Upper lobe of left lung (tissue), 6 donors: ENCODE data around the gene EPHB3. TPM values are rescaled to one million over a fixed set of nuclear protein-coding genes. Genes with fewer than 3 reads are reported as not detected.

Experiments used
- ATAC-seq, 2 donors: fragments of 200-7000 bp; cut with Tn5 transposase; one replicate each; pipeline ENCODE4 v1.9.1; 2022; ENCODE audit warnings: mild to moderate bottlenecking in 2 of 2, moderate library complexity in 2 of 2; ENCODE audit not compliant: low FRiP score in 2 of 2
- DNase-seq, 2 donors: peaks; one replicate each; pipeline ENCODE4 v3.0.0-alpha.2; 2019 to 2020
- H3K27ac ChIP-seq, 4 donors: fragments of 200-600 bp; sonication (generic); one replicate each; pipeline ENCODE4 v1.5.1; 2016 to 2019
- H3K27me3 ChIP-seq, 4 donors: fragments of 200-600 bp; sonication (generic); one replicate each; pipeline ENCODE4 v1.5.1; 2017 to 2019
- H3K36me3 ChIP-seq, 4 donors: fragments of 200-600 bp; sonication (generic); one replicate each; pipeline ENCODE4 v1.5.1; 2016 to 2019
- H3K4me1 ChIP-seq, 4 donors: fragments of 200-600 bp; sonication (generic); one replicate each; pipeline ENCODE4 v1.5.1; 2018 to 2019
- H3K4me3 ChIP-seq, 4 donors: fragments of 200-600 bp; sonication (generic); one replicate each; pipeline ENCODE4 v1.5.1; 2017 to 2019; ENCODE audit warnings: mild to moderate bottlenecking in 2 of 4, moderate library complexity in 1 of 4
- H3K9me3 ChIP-seq, 4 donors: fragments of 200-600 bp; sonication (generic); one replicate each; pipeline ENCODE4 v1.5.1; 2018 to 2019
- CTCF ChIP-seq, 6 experiments: fragments of 450-650 bp in 4 of 6; fragments of 200-600 bp in 2 of 6; sonication (generic) in 2 of 6; IDR thresholded peaks; one replicate each; pipeline ENCODE4 v1.5.1; 2016 to 2019; ENCODE audit warnings: antibody characterized with exemption in 6 of 6
- EP300 ChIP-seq, 4 donors: sonication (generic); formaldehyde crosslinking; IDR thresholded peaks; one replicate each; pipeline ENCODE4 v1.5.1; 2017; ENCODE audit warnings: antibody characterized with exemption in 4 of 4, control low read depth in 2 of 4
- POLR2A ChIP-seq, 4 donors: fragments of 450-650 bp; IDR thresholded peaks; one replicate each; pipeline ENCODE4 v1.5.1; 2016 to 2017; ENCODE audit warnings: antibody characterized with exemption in 4 of 4, mild to moderate bottlenecking in 2 of 4
- POLR2AphosphoS5 ChIP-seq, 2 donors: sonication (generic); formaldehyde crosslinking; IDR thresholded peaks; one replicate each; pipeline ENCODE4 v1.5.1; 2017; ENCODE audit warnings: antibody characterized with exemption in 2 of 2
- WGBS, 2 donors: methylation state at CpG; one replicate each; pipeline ENCODE4 v1.1.5; 2017 to 2018; 5-methylcytosine and 5-hydroxymethylcytosine counted together
- total RNA-seq, 6 donors: library from RNA; depleted of rRNA in 4 of 6; stranded (reverse); fragments of >200 nt in 4 of 6; gene quantifications; one replicate each; pipeline versions ENCODE4 v1.1.0 to v1.2.1, GENCODE V29; 2016 to 2021
- donor health status: DM: no; HTN: no; CAD: no; lungs with moderate emphysema.
- donor health status: DM: no; HTN: yes; CAD: no; lungs with severe emphysema.

Gene EPHB3
- total RNA-seq, 6 donors from 2014 or later, result 3.1 to 10.0 (median 7.2) TPM

- Histone ChIP-seq H3K4me1 (peaks cover 0 to 5% (median 0%) of the 10 kb centered on the region in 4 donors), H3K36me3 (no peaks in the 10 kb centered on the region), H3K4me3 (no peak overlapping the region), H3K27me3 (no peaks in the 10 kb centered on the region), H3K27ac (no peak overlapping the region), H3K9me3 (no peaks in the 10 kb centered on the region)
- no peak for DNase-seq
- ATAC-seq, result no peak
- 70 to 76% methylated on average over 8 of the region's 8 CpGs for WGBS, 2 donors
- TF ChIP-seq CTCF (IDR thresholded peaks at IDR 0.05) (no peak), EP300 (IDR thresholded peaks at IDR 0.05) (no peak), POLR2A (IDR thresholded peaks at IDR 0.05) (no peak), POLR2AphosphoS5 (IDR thresholded peaks at IDR 0.05) (no peak)
Observed at GRCh38 chr3:184595726-184596125, 34.1 kb downstream of the EPHB3 start.

GRCh38 chr3:184596233-184596632 is 34.6 kb downstream of the EPHB3 start:
- DNase-seq, result no peak
- H3K27me3 ChIP-seq, result peaks cover 0 to under 1% (median under 1%) of the 10 kb centered on the region in 4 donors
- H3K27ac ChIP-seq, result no peak overlapping the region
- no peak for ATAC-seq
- H3K4me3 ChIP-seq, result no peak overlapping the region
- TF ChIP-seq EP300 (IDR thresholded peaks at IDR 0.05) (no peak), POLR2A (IDR thresholded peaks at IDR 0.05) (no peak), POLR2AphosphoS5 (IDR thresholded peaks at IDR 0.05) (no peak), CTCF (IDR thresholded peaks at IDR 0.05) (no peak)
- no peaks in the 10 kb centered on the region for H3K36me3 ChIP-seq
- H3K9me3 ChIP-seq, result no peaks in the 10 kb centered on the region
- H3K4me1 ChIP-seq, result peaks cover under 1 to 8% (median 3%) of the 10 kb centered on the region in 4 donors
- WGBS, 2 donors, result 89 to 92% methylated on average over 5 of the region's 5 CpGs

GRCh38 chr3:184596886-184597575 is 35.4 kb downstream of the EPHB3 start:
- WGBS, 2 donors, result 95 to 100% methylated on average over 3 to 5 of the region's 6 CpGs
- peaks cover 0 to 9% (median 4%) of the 10 kb centered on the region in 4 donors for H3K27me3 ChIP-seq
- no peak for ATAC-seq

DNA sequence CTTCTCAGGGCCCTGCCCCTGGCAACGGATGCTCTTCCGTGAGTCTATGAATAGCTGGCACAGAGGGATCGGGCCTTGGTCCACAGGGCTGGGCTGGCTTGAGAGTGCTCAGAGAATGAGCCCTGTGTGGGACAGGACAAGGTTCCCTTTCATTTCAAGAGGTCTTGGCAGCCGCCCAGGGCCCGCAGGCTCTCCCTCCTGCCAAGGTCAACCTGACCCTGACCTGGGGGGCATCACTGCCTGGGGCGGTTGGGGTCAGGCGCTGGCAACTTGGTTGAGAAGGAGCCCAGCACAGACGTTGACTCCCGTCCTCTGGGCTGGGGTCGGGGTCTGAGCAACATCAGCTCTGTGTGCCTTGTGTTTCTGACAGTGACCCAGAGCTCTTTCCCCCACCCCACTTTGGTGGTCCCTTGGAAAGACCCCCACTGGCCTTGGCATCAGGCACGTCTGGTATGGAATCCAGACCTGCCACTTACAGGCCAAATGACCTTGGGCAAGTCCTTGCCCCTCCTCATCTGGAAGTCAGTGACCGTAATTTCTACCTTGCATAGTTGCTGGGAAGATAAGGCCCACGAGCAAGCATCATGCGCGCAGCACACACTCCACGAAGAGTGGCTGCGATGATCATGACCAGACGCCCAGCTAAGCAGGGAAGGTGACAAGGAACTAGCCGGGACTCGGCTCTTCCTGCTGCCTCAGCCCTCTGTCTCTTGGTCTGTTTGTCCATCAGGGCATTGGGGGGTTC is 36.4 kb downstream of the EPHB3 start:
- Histone ChIP-seq H3K4me1 (peaks cover 9 to 20% (median 17%) of the 10 kb centered on the region in 4 donors), H3K36me3 (no peaks in the 10 kb centered on the region), H3K4me3 (no peak overlapping the region), H3K27me3 (peaks cover 0 to 13% (median 6%) of the 10 kb centered on the region in 4 donors), H3K9me3 (no peaks in the 10 kb centered on the region), H3K27ac (no peak overlapping the region)
- ATAC-seq (no peak), DNase-seq (no peak)
- WGBS, 2 donors, result 86 to 95% methylated on average over 10 to 20 of the region's 20 CpGs
- TF ChIP-seq EP300 (IDR thresholded peaks at IDR 0.05) (no peak), POLR2A (IDR thresholded peaks at IDR 0.05) (no peak), CTCF (IDR thresholded peaks at IDR 0.05) (no peak), POLR2AphosphoS5 (IDR thresholded peaks at IDR 0.05) (no peak)

More at GRCh38 chr3:184596886-184597575, 35.4 kb downstream of the EPHB3 start:
- Histone ChIP-seq H3K4me1 (peaks cover 8 to 16% (median 11%) of the 10 kb centered on the region in 4 donors), H3K9me3 (no peaks in the 10 kb centered on the region), H3K36me3 (no peaks in the 10 kb centered on the region), H3K27ac (no peak overlapping the region), H3K4me3 (no peak overlapping the region)
- TF ChIP-seq EP300 (IDR thresholded peaks at IDR 0.05) (no peak), POLR2A (IDR thresholded peaks at IDR 0.05) (no peak), POLR2AphosphoS5 (IDR thresholded peaks at IDR 0.05) (no peak), CTCF (IDR thresholded peaks at IDR 0.05) (no peak)
- DNase-seq, result no peak
